WERI-Rb-1 (cell line): ENCODE results near the gene DBX1.

Experiments
- DNase-seq: peaks from one replicate; pipeline ENCODE4 v3.0.0-alpha.2; 2020
- H3K27ac ChIP-seq: fragments of 250-450 bp; sonication (Bioruptor Pico); 2 replicates; pipeline ENCODE4 v1.5.1; 2020; ENCODE audit warnings: mild to moderate bottlenecking, moderate library complexity
- H3K27me3 ChIP-seq: fragments of 250-450 bp; sonication (Bioruptor Pico); 2 replicates; pipeline ENCODE4 v1.5.1; 2021; ENCODE audit warnings: mild to moderate bottlenecking, low read depth, moderate library complexity; ENCODE audit not compliant: insufficient read depth, severe bottlenecking
- H3K36me3 ChIP-seq: fragments of 250-450 bp; sonication (Bioruptor Pico); 2 replicates; pipeline ENCODE4 v1.5.1; 2020; ENCODE audit warnings: mild to moderate bottlenecking, moderate library complexity
- H3K4me3 ChIP-seq: 2 replicates; pipeline ENCODE4 v1.5.1; 2011; ENCODE audit warnings: low read depth, mild to moderate bottlenecking, control low read depth, low read length
- H3K9me3 ChIP-seq: fragments of 250-450 bp; sonication (Bioruptor Pico); 2 replicates; pipeline ENCODE4 v1.5.1; 2021; ENCODE audit warnings: mild to moderate bottlenecking, moderate library complexity; ENCODE audit not compliant: severe bottlenecking
- CTCF ChIP-seq: IDR thresholded peaks from 2 replicates; pipeline ENCODE4 v1.5.1; 2011; ENCODE audit warnings: low read depth, mild to moderate bottlenecking, control low read depth, inconsistent platforms, low read length

DBX1 gene

GRCh38 chr11:20110908-20111669 is 49.2 kb downstream of the DBX1 start:
- Histone ChIP-seq H3K27ac (0 out of 2 replicates have a peak overlapping the region, but pooled peaks have one; percentile 22), H3K36me3 (peaks cover 90% of the 10 kb centered on the region), H3K9me3 (no peaks in the 10 kb centered on the region), H3K27me3 (no peaks in the 10 kb centered on the region), H3K4me3 (no peak overlapping the region)
- peak; percentile 84 for DNase-seq
- TF ChIP-seq CTCF: peak; percentile 98

GRCh38 chr11:20109731-20110445 is 50.4 kb downstream of the DBX1 start:
- Histone ChIP-seq H3K36me3 (peaks cover 89% of the 10 kb centered on the region), H3K27ac (no peak overlapping the region; the same call in 1 of the 2 replicates), H3K27me3 (no peaks in the 10 kb centered on the region), H3K4me3 (no peak overlapping the region), H3K9me3 (no peaks in the 10 kb centered on the region)
- TF ChIP-seq CTCF: no peak
- DNase-seq: no peak
